ENCODE measurements around the gene TUBB1.

GRCh38 chr20:59062081-59062480 lies 42.9 kb downstream of the TUBB1 start:
- TF ChIP-seq CTCF (IDR thresholded peaks at IDR 0.05; ENCODE audit: low read length) (no peak), EZH2 (optimal IDR thresholded peaks at IDR 0.05; ENCODE audit: low read depth, low read length) (no peak), EZH2phosphoT487 (IDR thresholded peaks at IDR 0.05; ENCODE audit: low read length) (no peak)
